ENCODE data around the gene RETN. TPM values are rescaled to one million over a fixed set of nuclear protein-coding genes. Genes with fewer than 3 reads are reported as not detected.

The RETN gene
- total and polyA plus RNA-seq, 2 of the 8 experiments (the other 6 are each of a cell fraction or from before 2014, with no cell fraction given): not detected

GRCh38 chr19:7647156-7647555, 21.7 kb upstream of the RETN start (continued):
- TF ChIP-seq E2F6 (IDR thresholded peaks at IDR 0.05) (no peak), NRF1 (IDR thresholded peaks at IDR 0.05; ENCODE audit: low read depth, low read length) (no peak), SP2 (IDR thresholded peaks at IDR 0.05; ENCODE audit: low read length) (no peak), KDM4A (IDR thresholded peaks at IDR 0.05; ENCODE audit: low read depth, low read length, severe bottlenecking) (no peak)

Measured in H1 (cell line).